Stimulated activated CD4-positive, alpha-beta T cell treated with anti-CD3 and anti-CD28 coated beads, TNF-alpha, amount 100 ng/mL, for 24 hours (primary cell): ENCODE measurements around the gene MMP23B.
"Not testable (repeated sequence)": the region's sequence is repeated elsewhere in the genome, so short reads cannot be mapped to it uniquely, and the experiment has no call there.

Source experiments
- DNase-seq, 3 experiments: peaks; one replicate each; pipeline ENCODE4 v3.0.0-alpha.2; 2020; ENCODE audit warnings: low read depth in 3 of 3

MMP23B gene

DNA sequence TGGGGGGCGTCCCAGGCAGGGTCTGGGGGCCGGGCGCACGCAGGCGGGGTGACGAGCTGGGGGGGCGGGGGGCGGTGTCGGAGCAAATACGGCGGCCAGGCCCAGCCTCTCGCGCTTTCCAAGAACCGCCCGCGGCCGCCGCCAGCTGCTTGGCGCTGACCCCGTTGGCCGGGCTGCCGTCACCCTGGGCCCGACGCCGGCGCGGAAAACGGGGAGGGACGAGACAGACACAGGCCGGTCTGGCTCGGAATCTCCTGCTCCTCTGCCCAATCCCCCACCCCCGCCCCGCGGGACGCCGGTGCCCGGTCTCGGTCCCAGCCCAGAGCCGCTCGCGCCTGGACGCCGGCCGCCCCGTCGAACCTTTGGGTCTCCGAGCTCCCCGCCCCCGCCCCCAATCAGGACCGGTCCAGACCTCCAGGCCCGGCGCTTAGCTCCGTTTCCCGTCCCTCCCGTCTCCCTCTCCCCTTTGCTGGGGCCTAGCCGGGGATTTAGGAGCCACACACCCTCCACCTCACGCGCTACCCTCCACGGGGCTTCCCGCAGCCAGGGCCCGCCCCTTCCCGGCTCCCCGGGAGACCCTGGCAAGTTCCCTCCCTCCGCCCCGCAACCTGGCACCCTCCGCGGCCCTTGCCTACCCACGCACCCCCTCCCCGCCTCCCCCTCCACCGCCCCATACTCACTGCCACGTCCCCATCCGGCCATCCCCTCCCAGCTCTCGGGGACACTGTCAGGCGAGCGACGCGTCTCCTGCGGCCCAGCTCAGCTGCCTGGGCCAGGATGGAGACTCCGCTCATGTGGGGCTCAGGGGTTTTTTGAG is 800 bp upstream of the MMP23B start:
- DNase-seq: no peak

DNA sequence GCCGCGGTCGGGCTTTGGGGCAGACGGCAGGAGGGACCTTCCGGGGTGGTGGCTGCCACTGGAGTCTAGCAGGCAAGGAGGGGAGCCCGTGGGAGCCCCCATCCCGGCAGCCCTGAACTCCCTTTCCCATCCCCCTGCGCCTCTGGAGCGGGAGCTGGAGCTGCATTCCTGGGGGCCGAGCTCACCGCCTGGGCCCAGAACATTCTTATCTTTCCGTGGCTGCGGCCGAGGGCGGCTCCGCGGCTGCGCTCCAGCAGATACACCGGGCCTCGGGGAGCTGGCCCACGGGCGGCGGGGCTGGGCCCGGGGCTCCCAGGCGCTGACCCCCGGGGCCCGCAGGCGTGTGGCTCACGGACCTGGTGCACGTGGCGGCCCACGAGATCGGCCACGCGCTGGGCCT is 1.4 kb downstream of the MMP23B start:
- DNase-seq: not testable (repeated sequence)

GRCh38 chr1:1634613-1635012 is 2.6 kb downstream of the MMP23B start:
- not testable (repeated sequence) for DNase-seq

- not testable (repeated sequence) for DNase-seq
Observed at GRCh38 chr1:1636621-1637478, 4.9 kb downstream of the MMP23B start.

DNA sequence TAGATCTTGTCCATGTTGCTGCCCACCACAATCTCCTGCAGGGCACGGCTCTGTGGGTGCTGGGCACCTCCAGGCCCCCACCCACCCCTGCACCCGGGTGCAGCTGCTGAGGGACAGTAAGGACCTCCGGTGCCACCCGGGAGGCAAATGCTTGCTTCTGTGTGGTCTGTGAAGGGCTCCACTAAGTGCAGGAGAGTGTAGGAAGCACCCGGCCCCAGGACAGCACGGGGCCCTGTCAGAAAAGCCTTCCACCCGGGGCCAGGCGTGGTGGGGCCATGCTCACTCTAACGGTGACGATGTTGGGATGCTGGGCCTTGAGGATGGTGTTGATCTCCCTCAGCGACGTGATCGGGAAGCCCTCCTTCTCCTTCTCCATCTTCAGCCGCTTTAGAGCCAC is 5.5 kb downstream of the MMP23B start:
- not testable (repeated sequence) for DNase-seq

DNA sequence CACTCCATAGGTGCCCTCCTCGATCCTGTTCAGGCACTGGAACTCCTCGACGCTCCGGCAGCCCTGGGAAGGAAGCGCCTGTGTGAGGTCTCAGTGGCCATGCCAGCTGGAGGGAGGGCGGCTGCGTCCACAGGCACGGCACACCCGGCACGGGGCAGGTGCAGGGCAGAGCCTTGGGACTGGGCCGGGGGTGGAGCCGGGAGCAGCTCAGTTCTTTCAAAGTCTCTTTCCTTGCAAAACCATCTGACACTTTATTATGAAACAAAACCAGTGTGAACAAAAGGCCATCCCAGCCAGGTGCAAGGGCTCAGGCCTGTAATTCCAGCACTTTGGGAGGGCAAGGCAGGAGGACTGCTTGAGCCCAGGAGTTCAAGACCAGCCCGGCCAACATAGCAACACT is 6.6 kb downstream of the MMP23B start:
- not testable (repeated sequence) for DNase-seq

DNA sequence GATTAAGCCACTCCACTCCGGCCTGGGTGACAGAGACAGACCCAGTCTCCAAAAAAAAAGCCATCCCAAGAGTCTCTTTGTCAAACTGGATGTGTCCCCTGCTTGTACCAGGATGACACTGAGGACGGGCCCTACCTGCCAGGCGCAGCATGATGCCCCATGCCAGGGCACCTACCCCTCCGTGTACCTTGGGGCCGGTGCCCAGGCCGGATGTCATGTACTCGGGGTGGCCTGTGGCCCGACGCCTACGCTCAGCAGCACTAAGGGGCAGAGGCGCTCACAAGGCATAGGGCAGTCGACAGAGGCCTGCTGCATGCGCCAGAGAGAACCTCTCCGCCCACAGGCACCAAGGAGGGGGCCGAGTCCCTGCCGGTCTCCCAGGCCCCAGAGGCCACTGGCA is 7.4 kb downstream of the MMP23B start:
- DNase-seq: not testable (repeated sequence)

DNA sequence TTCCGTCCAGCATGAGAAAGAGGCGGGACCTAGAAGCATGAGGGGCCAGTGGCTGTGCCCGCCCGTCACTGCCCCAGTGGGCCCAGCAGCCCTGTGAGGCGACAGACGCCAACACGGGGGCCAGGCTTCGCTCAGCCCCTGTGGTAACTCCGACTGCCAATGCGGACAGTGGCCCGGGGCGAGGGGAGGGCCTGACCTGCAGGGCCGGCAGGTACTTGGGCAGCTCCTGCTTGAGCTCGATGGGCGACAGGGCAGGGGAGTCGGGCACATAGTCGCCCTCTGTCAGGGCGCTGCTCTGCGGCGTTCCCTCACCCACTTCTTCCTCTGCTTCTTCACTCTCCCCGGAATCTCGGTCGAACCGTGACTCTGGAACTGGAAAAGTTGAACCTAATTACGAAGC is 8.1 kb downstream of the MMP23B start:
- not testable (repeated sequence) for DNase-seq

- DNase-seq: not testable (repeated sequence)
Observed at GRCh38 chr1:1640711-1641461, 8.9 kb downstream of the MMP23B start.

DNA sequence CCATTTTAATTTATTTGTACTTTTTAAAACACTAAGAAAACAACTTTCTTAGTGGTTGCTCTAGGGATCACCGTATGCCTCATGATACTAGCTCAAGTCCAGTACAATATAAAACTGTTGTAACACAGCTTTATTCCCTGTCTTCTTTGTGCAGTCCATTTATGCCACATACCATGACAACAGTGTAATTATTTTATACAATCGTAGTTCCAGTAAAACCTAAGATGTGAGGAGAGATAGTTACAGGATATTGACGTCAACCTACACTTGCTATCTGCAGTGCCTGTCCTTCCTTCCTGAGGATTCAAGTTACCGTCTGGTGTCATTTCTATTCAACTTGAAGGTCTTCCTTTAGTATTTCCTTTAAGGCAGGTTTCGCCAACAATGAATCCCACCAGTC is 14.4 kb downstream of the MMP23B start:
- not testable (repeated sequence) for DNase-seq

- DNase-seq: not testable (repeated sequence)
Observed at GRCh38 chr1:1647567-1648241, 15.7 kb downstream of the MMP23B start.

DNA sequence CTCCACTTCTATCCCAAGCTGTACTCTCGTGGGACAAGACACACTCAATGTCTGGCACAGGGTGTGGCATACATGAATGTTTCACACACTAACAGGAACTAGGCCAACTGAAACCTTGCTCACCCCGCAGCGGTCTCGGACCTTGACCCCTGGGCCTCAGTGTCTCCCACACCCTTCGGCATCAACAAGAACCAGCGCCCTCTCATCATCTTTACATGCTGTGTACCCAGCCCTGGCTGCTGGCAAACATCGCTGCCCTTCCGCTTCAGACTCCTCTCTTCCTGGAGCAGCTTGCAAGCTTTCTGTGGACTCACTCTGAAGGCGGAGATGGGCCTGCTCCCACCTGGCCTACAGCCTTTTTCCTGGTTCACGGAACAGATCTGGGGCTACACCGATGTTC is 16.3 kb downstream of the MMP23B start:
- not testable (repeated sequence) for DNase-seq

- peak; percentile 99 for DNase-seq
Observed at GRCh38 chr1:1658583-1659549, 26.9 kb downstream of the MMP23B start, which contains the start of gene CDK11B. TSS of gene CDK11B (minus strand) at chr1:1659004. CDS start at chr1:1657485, 1,519 bp downstream.

DNA sequence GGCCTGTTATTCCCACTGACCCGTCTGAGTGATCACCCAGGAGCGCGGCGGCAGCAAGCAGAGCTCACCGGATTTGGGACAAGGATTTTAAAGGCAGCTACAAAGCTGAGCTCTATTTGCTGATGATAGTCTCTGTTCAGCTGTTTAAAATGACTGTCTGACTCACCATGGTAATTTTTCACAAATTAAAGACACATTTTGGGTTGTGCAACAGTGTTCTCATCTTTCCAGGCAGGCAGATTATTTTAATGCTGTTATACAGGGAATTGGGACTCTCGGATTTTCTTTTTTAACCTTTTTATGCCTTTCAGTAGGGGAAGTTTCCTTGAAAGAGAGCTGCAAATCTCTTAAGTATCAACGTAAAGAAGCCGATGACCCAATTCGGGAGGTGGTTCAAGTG is 30.4 kb downstream of the MMP23B start:
- not testable (repeated sequence) for DNase-seq

- DNase-seq: not testable (repeated sequence)
Observed at GRCh38 chr1:1662830-1663560, 31.0 kb downstream of the MMP23B start.

DNA sequence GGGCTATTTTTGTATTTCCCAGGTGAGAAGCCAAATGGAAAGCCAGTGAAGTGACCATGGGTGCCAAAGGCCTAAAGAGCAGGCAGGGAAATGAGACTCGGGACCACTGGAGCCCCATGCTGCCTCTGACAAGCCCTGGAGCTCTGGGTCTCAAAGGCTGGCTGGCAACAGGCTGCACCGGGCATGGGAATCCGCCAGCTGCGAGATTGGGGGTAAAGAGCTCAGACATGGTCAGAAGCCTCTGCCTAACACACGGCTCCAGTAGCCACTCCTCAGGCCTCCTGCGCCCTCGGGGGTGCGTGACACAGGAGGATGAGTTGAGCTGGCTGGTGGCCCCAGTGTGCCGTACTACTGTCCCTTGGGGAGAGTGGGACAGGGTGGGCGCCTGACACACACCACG is 32.3 kb downstream of the MMP23B start:
- not testable (repeated sequence) for DNase-seq

GRCh38 chr1:1664941-1665814 is 33.2 kb downstream of the MMP23B start:
- DNase-seq: no peak

DNA sequence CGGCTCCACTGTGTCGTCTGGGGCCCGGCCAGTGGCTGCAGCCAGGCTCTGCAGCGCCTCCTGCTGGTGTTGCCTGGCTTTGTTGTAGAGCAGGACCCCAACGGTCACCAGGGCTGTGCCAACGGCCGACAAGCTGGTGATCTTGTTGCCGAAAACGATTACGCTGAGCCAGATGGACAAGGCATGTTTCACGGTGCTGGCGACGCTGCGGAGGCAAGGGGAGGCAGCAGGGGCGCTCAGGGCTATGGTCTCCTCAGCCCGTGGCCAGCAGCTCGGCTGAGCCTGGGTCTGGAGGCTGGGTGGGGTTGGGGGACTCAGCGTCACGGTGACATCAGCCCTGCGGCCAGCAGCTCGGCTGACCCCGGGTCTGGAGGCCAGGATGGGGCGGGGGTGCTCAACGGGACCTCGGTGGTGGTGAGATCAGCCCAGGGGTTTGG is 33.9 kb downstream of the MMP23B start:
- DNase-seq: peak in 1 of 3 experiments; percentile 30
